ENCODE measurements around the gene PRSS12.
"Not testable (repeated sequence)": the region's sequence is repeated elsewhere in the genome, so short reads cannot be mapped to it uniquely, and the experiment has no call there.

PRSS12 gene, protein sequence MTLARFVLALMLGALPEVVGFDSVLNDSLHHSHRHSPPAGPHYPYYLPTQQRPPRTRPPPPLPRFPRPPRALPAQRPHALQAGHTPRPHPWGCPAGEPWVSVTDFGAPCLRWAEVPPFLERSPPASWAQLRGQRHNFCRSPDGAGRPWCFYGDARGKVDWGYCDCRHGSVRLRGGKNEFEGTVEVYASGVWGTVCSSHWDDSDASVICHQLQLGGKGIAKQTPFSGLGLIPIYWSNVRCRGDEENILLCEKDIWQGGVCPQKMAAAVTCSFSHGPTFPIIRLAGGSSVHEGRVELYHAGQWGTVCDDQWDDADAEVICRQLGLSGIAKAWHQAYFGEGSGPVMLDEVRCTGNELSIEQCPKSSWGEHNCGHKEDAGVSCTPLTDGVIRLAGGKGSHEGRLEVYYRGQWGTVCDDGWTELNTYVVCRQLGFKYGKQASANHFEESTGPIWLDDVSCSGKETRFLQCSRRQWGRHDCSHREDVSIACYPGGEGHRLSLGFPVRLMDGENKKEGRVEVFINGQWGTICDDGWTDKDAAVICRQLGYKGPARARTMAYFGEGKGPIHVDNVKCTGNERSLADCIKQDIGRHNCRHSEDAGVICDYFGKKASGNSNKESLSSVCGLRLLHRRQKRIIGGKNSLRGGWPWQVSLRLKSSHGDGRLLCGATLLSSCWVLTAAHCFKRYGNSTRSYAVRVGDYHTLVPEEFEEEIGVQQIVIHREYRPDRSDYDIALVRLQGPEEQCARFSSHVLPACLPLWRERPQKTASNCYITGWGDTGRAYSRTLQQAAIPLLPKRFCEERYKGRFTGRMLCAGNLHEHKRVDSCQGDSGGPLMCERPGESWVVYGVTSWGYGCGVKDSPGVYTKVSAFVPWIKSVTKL

DNA sequence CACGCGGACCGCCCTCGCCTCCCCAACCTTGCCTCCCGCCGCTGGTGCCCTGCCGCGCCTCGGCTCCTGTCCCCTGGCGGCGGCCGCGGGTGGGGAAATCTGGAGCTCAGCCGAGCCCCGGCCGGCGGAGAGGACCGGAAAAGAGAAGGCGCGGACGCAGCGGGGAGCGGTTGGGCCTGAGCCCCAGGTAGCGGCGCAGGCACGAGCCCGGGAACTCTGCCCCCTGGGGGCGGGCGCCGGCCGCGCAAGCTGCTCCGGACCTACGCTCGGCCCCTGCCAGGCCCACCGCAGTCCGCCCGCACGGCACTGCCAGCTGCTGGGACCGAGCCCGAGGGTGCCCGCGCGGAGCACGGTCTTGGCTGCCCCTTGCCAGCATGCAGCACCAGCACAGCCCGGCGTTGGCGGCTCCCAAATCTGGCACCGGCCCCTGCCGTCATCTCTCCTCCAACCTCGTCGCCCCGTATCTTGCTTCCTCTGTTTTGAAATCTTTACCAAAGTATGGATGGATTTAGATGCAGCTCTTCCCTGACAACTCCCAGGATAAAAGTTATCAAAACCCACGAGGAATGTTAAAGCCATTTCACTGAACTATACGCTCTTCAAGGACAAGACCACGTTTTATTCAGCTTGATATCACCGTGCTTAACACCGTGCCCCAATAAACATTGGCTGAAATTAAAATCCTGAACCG, at the start of gene PRSS12:
TSS of gene PRSS12 (minus strand) at position 161 of the 691 bp plus-strand sequence. CDS start 283 bp downstream, outside the sequence.
- no peak for DNase-seq (ENCODE audit: low spot score)

DNA sequence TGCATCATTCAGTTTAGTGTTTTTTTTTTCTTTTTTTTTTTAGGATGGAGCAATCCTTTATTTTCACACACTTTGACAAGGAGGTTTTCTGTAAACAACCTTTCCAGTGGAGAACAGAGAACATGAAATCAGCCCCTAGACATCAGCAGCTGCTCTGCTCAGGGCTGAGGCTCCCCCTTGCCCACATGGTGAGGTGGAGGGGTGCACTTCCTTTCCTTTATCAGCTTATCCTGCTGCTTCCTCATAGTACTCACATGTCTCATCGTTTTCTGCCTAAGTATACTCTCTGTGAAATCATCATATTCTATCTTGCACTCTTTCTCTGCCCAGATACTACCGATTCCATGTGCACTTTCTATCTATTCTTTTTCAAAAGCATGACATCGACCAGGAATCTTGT, 47.6 kb upstream of the PRSS12 start:
- no peak for DNase-seq (ENCODE audit: low spot score)

DNA sequence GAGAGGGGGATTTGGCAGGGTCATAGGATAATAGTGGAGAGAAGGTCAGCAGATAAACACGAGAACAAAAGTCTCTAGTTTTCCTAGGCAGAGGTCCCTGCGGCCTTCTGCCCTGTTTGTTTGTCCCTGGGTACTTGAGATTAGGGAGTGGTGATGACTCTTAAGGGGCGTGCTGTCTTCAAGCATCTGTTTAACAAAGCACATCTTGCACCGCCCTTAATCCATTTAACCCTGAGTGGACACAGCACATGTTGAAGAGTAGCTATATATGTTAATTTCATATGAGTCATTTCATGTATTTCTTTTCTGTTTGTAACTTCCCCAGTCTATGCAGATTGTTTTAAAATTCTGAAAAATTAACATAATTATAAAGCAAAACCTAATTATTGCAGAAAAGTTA, 47.1 kb upstream of the PRSS12 start:
- not testable (repeated sequence) for DNase-seq (ENCODE audit: low spot score)

DNA sequence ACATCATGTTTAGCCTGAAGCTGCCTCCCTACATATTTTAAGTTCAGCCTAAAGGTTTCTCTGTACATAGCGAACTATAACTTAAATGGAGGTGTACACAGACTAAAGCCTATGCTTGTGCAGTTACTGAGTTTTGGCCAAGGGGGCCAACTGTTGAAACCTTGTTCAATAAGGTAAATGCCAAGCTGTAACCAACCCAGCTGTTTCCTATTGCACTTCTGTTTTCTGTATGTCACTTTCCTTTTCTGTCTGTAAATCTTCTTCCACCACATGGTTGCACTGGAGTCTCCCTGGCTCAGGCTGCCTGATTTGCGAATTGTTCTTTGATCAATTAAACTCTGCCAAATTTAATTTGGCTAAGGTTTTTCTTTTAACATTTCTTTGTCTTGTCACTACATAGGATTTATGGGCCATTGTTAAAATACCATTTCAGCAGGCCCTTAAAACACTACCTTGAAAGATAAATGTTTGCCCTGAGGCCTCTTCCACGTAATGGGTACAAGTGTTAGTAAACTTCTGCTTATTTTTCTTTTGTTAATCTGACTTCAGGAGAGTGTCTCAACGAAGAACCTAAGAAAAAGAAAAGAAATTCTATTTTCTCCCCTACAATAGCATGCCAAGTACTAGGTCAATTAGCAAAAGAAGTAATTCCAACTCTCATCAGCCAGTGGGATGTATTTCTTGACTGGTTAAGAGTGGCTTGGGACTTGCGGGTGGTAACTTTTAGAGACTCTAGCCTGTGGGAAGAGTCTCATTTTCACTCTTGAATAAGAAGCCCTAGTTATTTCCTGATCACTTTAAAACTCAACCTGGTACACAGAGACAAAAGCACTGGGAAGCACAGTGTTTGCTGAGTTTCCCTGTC, 45.7 kb upstream of the PRSS12 start:
- no peak for DNase-seq (ENCODE audit: low spot score)

DNA sequence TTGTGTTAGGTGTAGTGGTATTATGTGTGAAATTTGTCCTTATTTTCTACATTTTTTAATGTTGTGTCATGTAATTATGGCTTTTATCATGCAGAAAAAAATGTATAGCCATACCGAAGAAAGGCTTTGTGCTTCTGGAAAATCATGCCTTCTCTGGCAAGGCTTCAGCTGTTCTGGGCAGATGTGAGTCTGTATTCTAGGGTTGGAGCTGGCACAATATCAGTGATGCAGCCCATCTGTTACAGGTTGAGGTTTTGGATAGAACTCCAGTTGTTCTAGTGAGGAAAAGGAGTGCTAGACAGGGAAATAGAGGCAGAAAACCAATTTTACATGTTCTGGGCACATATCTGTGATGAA, 44.8 kb upstream of the PRSS12 start:
- DNase-seq (ENCODE audit: low spot score) = no peak

DNA sequence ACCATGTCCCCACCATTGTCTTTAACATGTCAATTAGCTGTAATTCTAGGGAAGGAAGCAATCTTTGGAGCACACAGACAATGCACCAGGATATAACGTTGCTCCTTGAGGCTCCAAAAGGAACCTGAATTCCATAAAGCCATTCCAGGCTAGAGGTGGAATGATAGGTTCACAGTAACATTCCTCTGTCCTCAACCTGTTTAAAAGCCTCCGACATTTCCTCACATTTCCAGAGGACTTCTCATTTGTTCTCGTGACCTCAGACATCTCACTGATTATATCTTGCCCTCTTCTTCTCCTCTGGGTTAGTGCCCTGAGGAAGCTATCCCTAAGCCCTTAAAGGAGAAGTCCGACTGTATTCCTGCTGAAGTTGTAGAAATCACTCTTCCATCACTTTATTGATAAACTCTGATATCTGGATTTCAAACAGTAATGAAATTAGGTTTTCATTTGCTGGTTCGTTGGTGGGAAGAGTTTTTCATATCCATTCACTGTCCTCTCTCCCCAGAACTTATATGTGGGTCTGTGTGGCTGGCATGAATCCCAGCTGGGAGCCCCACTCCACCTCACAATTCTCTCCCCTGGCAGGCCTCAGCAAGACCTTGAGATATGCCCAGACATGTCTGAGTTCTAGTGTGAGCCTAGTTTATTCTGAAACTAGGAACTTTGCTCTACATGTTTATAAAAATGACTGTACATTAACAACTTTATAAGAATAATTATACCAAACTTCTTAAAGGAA, 44.2 kb upstream of the PRSS12 start:
- no peak for DNase-seq (ENCODE audit: low spot score)

DNA sequence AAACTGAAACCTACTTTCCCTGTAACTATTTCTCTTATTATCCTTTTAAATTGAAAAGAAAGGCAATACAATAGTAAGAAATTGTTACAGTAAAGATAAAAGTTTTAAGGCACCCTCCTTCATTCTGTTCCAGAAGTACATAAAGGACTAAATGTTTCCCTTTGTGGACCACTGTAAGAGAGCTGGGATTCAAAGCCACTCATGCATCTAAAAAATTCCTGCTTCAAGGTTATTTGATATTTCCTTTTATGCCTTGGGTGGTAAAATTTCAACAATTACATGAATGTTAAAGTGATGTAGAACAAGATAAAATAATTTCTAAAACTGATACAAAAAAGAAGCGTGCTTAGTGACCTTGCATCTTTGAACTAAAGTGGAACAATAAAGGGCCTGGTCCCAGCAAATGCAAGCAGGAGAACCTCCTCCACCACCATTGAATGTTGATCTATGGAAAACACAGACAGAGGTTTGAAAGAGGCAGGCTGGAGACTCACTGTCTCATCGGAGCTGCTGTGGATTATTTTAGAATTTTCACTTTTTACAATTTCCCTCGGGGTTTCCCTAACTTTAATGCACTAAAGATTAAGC, 42.3 kb upstream of the PRSS12 start:
- no peak for DNase-seq (ENCODE audit: low spot score)

DNA sequence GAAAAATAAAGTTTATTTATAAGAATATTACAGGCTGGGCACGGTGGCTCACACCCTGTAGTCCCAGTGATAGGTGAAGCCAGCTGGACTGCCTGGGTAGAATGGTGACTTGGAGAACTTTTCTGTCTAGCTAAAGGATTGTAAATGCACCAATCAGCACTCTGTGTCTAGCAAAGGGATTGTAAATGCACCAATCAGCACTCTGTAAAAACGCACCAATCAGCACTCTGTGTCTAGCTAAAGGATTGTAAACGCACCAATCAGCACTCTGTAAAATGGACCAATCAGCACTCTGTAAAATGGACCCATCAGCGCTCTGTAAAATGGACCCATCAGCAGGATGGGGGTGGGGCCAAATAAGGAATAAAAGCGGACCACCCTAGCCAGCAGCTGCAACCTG, 39.7 kb upstream of the PRSS12 start:
- DNase-seq (ENCODE audit: low spot score) = not testable (repeated sequence)

DNA sequence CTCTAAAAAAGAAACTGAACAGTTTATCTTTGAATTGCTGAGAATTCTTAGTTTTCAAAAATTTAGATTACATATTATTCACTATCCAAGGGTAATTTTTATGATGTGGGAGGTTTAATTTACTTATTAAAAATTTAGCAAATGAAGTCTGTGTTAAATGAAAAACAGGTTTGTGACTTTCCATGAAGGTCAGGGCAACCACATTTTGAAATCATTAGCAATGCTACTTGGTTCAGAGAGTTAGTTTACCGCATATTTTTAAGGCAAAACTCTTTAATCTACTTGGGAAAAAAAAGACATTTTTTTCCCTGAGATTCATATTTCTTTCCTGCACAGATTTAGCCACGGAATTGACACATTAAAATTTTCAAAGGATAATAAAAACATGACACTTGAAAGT, 37.3 kb upstream of the PRSS12 start:
- no peak for DNase-seq (ENCODE audit: low spot score)

DNA sequence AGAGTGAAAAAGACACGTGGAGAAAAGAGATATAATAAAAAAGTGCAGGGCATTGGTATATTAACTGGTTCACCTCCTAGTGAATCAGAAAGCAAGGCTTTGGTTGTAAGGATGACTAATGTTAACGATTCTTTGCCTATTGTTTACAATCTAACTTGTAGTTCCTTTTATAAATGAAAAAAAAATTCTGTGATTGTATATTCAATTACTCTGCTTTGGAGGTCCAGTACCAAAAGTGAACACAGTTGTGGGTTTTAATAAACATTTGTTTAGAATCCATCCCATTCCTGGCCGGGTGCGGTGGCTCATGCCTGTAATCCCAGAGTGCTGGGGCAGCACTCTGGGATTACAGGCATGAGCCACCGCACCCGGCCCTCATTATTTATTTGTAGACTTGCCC, 36.9 kb upstream of the PRSS12 start:
- no peak for DNase-seq (ENCODE audit: low spot score)

DNA sequence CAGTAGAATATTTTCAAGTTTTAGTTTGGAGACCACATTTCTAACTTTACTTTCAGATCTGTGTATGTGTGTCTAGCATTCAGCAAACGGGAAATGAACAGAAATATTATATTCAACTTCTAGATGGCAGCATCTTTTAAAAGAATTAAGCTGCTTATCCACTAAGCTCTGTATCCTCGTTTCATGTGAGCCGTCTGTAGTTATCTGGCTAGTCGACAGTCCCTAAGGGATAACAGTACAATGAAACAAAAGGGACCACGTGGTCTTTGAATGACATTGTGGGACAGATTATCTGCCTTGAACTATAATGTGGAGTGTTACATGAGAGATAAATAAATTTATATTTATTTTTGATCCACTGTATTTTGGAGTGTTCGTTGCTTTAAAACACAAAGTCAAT, 35.8 kb upstream of the PRSS12 start:
- no peak for DNase-seq (ENCODE audit: low spot score)

DNA sequence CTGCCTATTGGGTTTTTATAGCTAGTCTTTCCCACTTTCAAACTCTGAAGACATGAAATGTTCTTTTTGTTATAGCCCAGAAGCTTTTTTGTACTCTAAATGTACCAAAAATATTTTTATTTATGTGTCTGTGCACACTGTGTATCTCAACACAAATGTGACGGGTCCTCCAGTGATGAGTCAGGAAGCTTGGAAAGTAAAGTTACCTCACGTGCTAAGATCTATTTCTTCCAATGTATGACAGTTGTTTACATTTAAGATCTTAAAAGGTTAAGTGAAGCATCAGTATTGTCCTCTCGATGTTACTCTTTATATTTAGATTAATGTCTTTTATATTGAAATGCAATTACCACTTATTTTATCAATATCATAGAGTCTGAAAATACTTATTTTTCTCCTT, 29.1 kb upstream of the PRSS12 start:
- no peak for DNase-seq (ENCODE audit: low spot score)

DNA sequence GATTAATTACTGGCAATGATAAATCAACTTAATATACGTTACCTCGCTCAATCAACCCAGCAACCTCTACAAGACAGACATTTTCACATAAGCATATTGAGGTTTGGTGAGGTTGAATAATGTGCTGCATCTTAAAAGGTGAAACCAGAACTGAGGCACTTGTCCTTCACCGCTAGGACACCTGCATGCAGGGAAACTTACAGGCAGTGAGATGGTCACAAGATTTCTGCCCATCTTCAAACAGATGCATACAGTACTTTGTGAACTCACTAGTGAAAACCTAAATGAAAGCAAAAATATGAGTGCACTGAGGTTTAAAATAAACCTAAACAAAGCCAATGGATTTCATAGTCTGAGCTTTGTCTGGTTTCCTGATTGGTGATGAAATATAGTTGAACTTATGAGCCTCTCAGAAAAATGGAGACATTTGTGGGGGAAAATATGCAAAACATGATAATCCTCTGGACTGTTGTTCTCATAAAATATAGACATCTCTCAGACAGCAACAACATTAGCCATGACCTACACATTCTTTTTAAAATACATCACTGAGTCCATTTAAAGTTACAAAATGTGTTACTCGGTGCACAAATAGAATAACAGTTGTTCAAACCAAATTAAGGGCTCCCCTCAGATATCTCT, 20.9 kb upstream of the PRSS12 start:
- no peak for DNase-seq (ENCODE audit: low spot score)

DNA sequence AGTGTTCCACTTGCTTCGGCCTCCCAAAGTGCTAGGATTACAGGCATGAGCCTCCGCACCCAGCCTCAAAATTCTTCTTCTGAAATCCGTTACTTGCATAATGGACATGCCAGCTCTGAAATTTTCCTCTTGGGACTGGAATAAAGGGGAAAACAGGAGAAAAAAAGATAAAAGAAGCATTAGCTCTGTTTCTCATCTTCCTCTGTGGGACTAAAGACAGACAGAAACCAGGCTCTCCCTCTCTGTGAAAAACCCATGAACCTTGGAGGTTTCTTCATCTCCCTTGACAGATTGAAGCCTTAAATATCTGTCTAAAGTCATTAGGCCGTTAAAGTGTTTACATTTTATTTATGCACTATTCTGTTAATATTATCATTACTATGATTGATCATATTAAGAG, 19.4 kb upstream of the PRSS12 start:
- no peak for DNase-seq (ENCODE audit: low spot score)

DNA sequence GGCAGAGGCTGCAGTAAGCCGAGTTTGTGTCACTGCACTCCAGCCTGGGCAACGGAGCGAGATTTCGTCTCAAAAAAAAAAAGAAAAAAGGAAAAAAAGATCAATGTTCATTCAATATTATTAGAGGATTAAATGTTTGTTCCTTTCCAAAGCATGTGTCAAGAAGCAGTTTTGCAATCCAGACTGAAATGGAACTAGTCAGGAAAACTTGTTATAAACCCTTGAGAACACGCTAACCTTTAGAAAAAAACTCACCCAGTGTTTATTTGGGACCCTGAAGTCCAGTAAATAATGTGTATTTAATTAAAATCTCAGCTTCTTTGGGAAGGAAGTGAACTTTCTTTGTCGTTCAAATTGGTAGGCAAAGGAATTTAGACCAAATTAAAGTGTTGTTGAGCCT, 16.4 kb upstream of the PRSS12 start:
- no peak for DNase-seq (ENCODE audit: low spot score)

DNA sequence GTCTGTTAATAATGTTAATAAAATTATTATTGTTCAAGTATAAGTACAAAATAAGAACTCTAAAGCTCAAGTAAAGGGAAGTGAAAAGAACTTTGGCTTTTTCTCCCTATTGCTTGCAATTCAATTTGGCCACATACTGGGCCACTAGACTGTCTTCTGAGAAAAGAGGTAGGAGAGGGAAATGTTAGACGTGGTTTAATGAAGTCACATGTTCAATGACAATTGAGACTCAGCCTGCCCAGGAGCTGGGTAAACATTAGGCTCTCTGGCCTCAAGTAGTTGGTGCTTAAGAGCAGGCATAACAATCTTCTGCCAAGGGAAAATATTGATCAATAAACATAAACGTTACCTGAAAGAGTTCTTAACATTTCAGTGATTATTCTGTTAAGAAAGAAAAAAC, 15.1 kb upstream of the PRSS12 start:
- no peak for DNase-seq (ENCODE audit: low spot score)

DNA sequence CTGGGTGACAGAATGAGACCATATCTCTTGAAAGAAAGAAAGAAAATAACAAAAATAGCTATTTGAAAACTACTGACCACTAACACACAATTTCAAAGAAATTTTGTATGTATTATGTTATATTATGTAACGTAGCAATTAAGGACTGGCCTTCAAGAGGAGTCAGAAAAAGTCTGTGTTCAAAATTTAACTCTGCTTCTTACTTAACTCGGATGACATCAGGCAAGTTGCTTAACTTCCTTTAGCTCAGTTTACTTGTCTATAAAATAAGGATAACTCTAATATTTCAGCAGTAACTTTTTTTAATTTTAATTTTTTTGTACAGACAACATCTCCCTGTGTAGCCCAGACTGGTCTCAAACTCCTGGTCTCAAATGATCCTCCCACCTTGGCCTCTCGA, 14.6 kb upstream of the PRSS12 start:
- no peak for DNase-seq (ENCODE audit: low spot score)

DNA sequence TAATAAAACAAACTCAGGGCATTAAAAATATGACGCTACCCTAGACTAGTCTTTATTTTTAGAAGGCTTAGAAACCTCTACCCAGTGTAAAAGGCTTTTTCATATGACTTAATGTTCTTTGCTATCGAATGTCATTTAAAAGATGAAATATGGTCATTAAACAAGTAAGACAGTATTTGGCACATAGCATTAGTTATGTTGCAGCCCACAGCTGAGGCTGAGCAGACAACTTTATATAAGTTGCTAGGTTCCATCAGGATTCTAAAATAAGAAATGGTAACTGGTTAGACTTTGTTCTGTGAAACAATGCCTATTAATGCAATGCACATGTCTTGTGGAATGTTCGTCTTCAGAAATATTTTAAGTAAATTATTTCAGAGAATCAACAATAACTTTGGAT, 10.4 kb upstream of the PRSS12 start:
- DNase-seq (ENCODE audit: low spot score) = no peak

DNA sequence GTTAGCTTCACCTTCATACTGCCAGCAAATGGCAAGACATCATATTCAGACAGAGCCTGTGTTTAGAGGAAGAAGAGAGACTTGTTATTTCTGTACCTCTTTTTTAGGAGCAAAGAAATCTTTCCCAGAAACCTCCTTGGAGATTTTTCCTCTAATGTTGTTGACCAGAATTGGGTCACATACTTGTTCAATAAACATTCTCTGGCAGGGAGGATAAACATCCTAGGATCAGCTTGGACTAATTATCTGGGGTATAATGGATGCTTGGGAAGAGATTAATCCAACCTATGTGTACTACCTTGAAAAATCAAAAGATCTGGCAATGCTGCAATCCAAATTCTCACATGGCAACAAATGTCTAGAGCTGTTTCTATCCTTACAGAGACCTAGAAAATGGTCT, 8.4 kb upstream of the PRSS12 start:
- no peak for DNase-seq (ENCODE audit: low spot score)

DNA sequence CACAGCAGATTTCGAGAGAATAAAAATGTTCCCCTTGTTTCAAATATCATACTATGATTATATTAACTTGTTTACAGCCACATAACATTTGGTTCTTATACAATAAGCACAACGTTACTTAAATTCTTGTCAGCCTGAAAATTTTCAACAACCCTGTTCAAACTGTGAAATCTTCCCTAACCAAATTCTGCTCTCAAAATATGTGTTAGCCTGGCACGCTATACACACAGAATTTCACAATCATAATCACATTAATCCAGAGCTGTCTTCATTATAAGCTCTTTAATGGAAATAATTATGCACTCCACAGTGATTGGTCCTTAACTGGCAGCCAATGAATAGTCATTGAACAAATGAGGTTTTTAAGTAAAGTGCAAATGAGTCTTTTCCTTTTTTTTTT, 7.3 kb upstream of the PRSS12 start:
- DNase-seq (ENCODE audit: low spot score) = no peak

Data from Ammon's horn (tissue), 1 donor.